ENCODE data around the gene TBCK.

TBCK gene

DNA sequence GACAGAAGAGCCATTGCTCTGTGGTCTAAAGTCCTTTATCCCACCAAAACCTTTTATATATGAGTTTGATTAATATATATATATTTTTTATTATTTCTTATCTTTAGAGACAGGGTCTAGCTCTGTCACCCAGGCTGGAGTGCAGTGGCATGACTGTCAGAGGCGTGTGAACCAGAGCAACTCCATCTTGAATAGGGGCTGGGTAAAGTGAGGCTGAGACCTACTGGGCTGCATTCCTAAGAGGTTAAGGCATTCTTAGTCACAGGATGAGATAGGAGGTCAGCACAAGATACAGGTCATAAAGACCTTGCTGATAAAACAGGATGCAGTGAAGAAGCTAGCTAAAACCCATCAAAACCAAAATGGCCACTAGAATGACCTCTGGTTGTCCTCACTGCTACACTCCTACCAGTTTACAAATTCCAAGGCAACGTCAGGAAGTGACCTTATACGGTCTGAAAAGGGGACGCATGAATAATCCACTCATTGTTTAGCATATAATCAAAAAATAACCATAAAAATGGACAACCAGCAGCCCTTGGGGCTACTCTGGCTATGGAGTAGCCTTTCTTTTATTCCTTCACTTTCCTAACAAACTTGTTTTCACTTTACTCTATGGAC is 10.5 kb downstream of the TBCK start:
- H3K4me3 ChIP-seq (ENCODE audit: low read depth, low read length), result no peak overlapping the region
- no peak for DNase-seq (ENCODE audit: low read depth, low spot score)
- in situ Hi-C loops (cut with HindIII; ENCODE audit: low sequenced_read_pairs), result no loop called here
- TF ChIP-seq, protein P1, sequence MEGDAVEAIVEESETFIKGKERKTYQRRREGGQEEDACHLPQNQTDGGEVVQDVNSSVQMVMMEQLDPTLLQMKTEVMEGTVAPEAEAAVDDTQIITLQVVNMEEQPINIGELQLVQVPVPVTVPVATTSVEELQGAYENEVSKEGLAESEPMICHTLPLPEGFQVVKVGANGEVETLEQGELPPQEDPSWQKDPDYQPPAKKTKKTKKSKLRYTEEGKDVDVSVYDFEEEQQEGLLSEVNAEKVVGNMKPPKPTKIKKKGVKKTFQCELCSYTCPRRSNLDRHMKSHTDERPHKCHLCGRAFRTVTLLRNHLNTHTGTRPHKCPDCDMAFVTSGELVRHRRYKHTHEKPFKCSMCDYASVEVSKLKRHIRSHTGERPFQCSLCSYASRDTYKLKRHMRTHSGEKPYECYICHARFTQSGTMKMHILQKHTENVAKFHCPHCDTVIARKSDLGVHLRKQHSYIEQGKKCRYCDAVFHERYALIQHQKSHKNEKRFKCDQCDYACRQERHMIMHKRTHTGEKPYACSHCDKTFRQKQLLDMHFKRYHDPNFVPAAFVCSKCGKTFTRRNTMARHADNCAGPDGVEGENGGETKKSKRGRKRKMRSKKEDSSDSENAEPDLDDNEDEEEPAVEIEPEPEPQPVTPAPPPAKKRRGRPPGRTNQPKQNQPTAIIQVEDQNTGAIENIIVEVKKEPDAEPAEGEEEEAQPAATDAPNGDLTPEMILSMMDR (IDR thresholded peaks at IDR 0.05; ENCODE audit: low read depth, low read length), result no peak

DNA sequence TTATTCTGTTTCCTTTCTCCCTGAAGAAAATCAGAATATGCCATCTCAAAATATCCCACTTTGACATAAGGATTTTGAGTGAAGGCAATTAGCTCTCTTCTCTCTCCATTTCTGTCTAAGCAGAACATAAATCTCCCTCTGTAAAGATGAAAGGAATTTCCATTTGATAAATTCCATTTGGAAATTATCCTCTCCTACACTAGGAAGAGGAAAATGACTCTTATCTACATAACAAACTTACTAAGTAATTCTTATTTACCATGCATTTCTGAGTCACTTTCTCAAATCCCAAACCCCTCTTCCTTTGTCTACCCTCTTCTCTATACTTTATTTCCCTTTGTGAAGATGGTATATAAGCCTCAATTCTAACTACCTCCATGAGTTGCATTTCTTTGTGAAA is 11.4 kb downstream of the TBCK start:
- DNase-seq (ENCODE audit: low read depth, low spot score), result no peak
- in situ Hi-C loops (cut with HindIII; ENCODE audit: low sequenced_read_pairs), result no loop called here
- TF ChIP-seq, protein P1 (IDR thresholded peaks at IDR 0.05; ENCODE audit: low read depth, low read length), result no peak
- no peak overlapping the region for H3K4me3 ChIP-seq (ENCODE audit: low read depth, low read length)

DNA sequence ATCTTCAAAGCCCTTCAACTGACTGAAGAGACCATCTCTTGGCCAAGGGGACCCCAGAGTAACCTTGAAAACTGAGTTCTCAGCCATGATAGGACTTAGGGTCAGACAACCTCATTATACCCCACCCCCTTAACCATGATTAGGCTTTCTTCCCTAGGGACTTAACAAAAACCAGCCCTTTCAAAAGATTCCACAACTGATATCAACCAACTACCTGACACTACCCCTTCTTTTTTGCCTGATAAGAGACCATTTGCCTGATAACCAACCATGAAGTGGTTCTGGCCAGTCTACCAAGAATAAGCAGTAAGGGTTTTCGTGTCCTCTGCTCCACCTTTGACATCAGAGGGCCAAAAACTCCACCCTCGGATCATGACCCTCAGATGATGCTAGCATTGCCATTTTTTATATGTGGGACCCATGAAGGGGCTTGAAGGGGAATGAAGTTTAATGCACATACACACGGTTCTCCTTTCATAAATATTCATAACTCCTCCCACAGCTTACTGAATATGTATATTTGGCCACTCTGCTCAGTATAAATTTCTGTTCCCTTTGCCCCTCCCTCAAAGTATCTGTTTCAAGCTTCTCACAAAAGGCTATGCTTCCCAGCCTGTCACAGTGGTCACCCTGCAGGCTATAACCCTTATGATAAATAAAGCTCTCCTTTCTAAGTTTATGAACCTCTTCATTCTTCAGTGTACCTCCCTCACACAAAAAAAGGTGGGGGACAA is 12.3 kb downstream of the TBCK start:
- TF ChIP-seq, protein P1 (IDR thresholded peaks at IDR 0.05; ENCODE audit: low read depth, low read length), result no peak
- no peak for DNase-seq (ENCODE audit: low read depth, low spot score)
- in situ Hi-C loops (cut with HindIII; ENCODE audit: low sequenced_read_pairs), result no loop called here
- H3K4me3 ChIP-seq (ENCODE audit: low read depth, low read length), result no peak overlapping the region

DNA sequence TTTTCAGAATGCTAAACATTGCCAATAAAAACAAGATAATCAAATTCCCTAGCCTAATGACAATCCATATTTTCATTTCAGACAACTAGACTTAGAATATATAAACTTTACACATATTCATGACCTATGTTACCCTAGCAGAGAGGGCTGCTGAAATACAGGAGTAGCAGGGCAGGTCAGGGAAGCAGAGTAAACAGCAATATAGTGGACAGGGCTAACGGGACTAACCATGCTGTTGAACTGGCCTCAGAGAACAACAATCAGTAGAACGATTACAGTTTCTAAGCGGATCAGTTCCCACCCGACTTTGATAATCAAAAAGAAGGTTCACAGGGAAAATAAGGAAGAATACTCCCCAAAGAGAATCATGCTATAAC is 14.0 kb downstream of the TBCK start:
- DNase-seq (ENCODE audit: low read depth, low spot score), result no peak
- TF ChIP-seq, protein P1 (IDR thresholded peaks at IDR 0.05; ENCODE audit: low read depth, low read length), result no peak
- H3K4me3 ChIP-seq (ENCODE audit: low read depth, low read length), result no peak overlapping the region
- in situ Hi-C loops (cut with HindIII; ENCODE audit: low sequenced_read_pairs), result no loop called here

DNA sequence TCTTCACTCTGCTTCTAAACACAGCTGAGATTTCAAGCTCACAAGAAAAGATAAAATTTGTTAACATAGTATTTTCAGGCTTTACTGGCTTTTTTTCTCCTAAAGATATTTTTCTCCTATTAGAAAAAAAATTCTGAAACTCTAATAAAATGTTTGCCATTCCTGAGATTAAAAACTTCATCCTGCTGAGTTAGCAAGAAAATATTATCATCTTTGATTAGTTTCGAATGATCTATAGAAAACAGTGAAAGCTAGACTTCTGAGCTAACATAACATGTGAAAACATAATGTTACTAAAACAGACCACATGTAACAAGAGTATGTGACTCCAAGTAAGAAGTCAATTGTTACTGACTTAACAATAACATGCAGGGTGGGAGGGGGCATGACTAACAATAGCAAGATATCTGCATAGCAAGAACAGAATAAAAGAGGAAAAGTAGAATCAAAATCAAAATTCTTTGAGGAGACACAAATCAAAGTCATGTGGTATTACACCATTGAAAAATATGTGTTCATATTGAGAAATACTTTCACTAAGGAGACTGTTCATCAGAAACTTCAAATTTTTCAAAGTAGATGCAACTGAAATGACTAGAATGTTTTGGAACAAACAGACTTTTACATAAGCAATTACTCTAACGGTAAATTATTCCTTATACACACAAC is 14.5 kb downstream of the TBCK start:
- in situ Hi-C loops (cut with HindIII; ENCODE audit: low sequenced_read_pairs), result no loop called here
- no peak overlapping the region for H3K4me3 ChIP-seq (ENCODE audit: low read depth, low read length)
- no peak for DNase-seq (ENCODE audit: low read depth, low spot score)
- TF ChIP-seq, protein P1 (IDR thresholded peaks at IDR 0.05; ENCODE audit: low read depth, low read length), result no peak

- H3K4me3 ChIP-seq (ENCODE audit: low read depth, low read length), result no peak overlapping the region
- in situ Hi-C loops (cut with HindIII; ENCODE audit: low sequenced_read_pairs), result no loop called here
- DNase-seq (ENCODE audit: low read depth, low spot score), result no peak
- TF ChIP-seq, protein P1 (IDR thresholded peaks at IDR 0.05; ENCODE audit: low read depth, low read length), result no peak
Measured at GRCh38 chr4:106299977-106300376, 16.0 kb downstream of the TBCK start.
